GM23338 (cell line): ENCODE results near the gene EXOC6. TPM values are rescaled to one million over a fixed set of nuclear protein-coding genes. Genes with fewer than 3 reads are reported as not detected.

ENCODE experiments used
- ATAC-seq: fragments of 200-7000 bp; cut with Tn5 transposase; 3 replicates; pipeline ENCODE4 v1.9.1; 2020
- DNase-seq: peaks from one replicate; pipeline ENCODE4 v3.0.0-alpha.2; 2015; ENCODE audit warnings: low spot score
- H2AFZ ChIP-seq: fragments of 200-600 bp; sonication (generic); 2 replicates; pipeline ENCODE4 v1.8.0; 2016; ENCODE audit warnings: antibody characterized with exemption, mild to moderate bottlenecking, moderate library complexity
- H3F3A ChIP-seq: fragments of 200-600 bp; sonication (generic); replicated peaks from 2 replicates; pipeline ENCODE4 v1.8.0; 2017; ENCODE audit warnings: antibody characterized with exemption, mixed run types, low read depth
- H3K27ac ChIP-seq: fragments of 200-600 bp; sonication (generic); 2 replicates; pipeline ENCODE4 v1.6.1; 2016; ENCODE audit warnings: low read depth
- H3K27me3 ChIP-seq: fragments of 200-600 bp; sonication (generic); 2 replicates; pipeline ENCODE4 v1.8.0; 2016; ENCODE audit warnings: mild to moderate bottlenecking, mixed run types, moderate library complexity; ENCODE audit not compliant: insufficient read depth
- H3K36me3 ChIP-seq: fragments of 200-600 bp; sonication (generic); 2 replicates; pipeline ENCODE4 v1.8.0; 2016; ENCODE audit warnings: mild to moderate bottlenecking; ENCODE audit not compliant: insufficient read depth
- H3K4me1 ChIP-seq: fragments of 200-600 bp; sonication (generic); 2 replicates; pipeline ENCODE4 v1.8.0; 2016; ENCODE audit warnings: mild to moderate bottlenecking, moderate library complexity; ENCODE audit not compliant: insufficient read depth
- H3K4me2 ChIP-seq: fragments of 200-600 bp; sonication (generic); 2 replicates; pipeline ENCODE4 v1.7.1; 2017; ENCODE audit warnings: mixed run types
- H3K4me3 ChIP-seq: fragments of 200-600 bp; sonication (generic); 2 replicates; pipeline ENCODE4 v1.6.1; 2016; ENCODE audit warnings: mixed run types
- H3K79me2 ChIP-seq: fragments of 200-600 bp; sonication (generic); replicated peaks from 2 replicates; pipeline ENCODE4 v1.8.0; 2017; ENCODE audit warnings: mild to moderate bottlenecking; ENCODE audit not compliant: insufficient read depth
- H3K9me2 ChIP-seq: fragments of 200-600 bp; sonication (generic); 2 replicates; pipeline ENCODE4 v1.8.0; 2017; ENCODE audit not compliant: insufficient read depth
- H4K20me1 ChIP-seq: fragments of 200-600 bp; sonication (generic); replicated peaks from 2 replicates; pipeline ENCODE4 v1.8.0; 2017; ENCODE audit warnings: mild to moderate bottlenecking; ENCODE audit not compliant: insufficient read depth
- H3K27ac Mint-ChIP-seq: 2 replicates; pipeline ENCODE4 v1.8.0; 2020; ENCODE audit warnings: inconsistent platforms, mild to moderate bottlenecking, moderate library complexity, mixed read lengths
- H3K27me3 Mint-ChIP-seq: 3 replicates; pipeline ENCODE4 v1.8.0; 2022; ENCODE audit warnings: low read depth, mild to moderate bottlenecking, moderate library complexity, mixed read lengths, inconsistent platforms; ENCODE audit not compliant: insufficient read depth, poor library complexity
- H3K36me3 Mint-ChIP-seq: 3 replicates; pipeline ENCODE4 v1.8.0; 2021; ENCODE audit warnings: low read depth, mild to moderate bottlenecking, inconsistent platforms, moderate library complexity, mixed read lengths
- H3K4me1 Mint-ChIP-seq: 3 replicates; pipeline ENCODE4 v1.8.0; 2020; ENCODE audit warnings: mild to moderate bottlenecking, inconsistent platforms, mixed read lengths
- H3K4me3 Mint-ChIP-seq: 3 replicates; pipeline ENCODE4 v1.8.0; 2021; ENCODE audit warnings: moderate library complexity, mild to moderate bottlenecking, inconsistent platforms, mixed read lengths
- H3K9me3 Mint-ChIP-seq: 3 replicates; pipeline ENCODE4 v1.8.0; 2020; ENCODE audit warnings: moderate library complexity, mild to moderate bottlenecking, inconsistent platforms, mixed read lengths
- CREB1 ChIP-seq: fragments of 250-450 bp; sonication (Bioruptor Pico); IDR thresholded peaks from 2 replicates; pipeline ENCODE4 v1.5.0; 2020; ENCODE audit warnings: low read depth, mild to moderate bottlenecking, moderate library complexity
- CTCF ChIP-seq, 2 experiments: fragments of 200-600 bp in 1 of 2; sonication (generic) in 1 of 2; conservative IDR thresholded peaks; 2 replicates each; pipeline versions ENCODE4 v1.5.1 to v1.6.1; 2016 to 2017; ENCODE audit warnings: antibody characterized with exemption in 2 of 2, low read depth in 2 of 2, mild to moderate bottlenecking in 2 of 2, moderate library complexity in 1 of 2
- ETS1 ChIP-seq: IDR thresholded peaks from 2 replicates; pipeline ENCODE4 v1.6.1; 2016; ENCODE audit warnings: antibody characterized with exemption
- EZH2 ChIP-seq: fragments of 200-600 bp; sonication (generic); IDR thresholded peaks from one replicate; pipeline ENCODE4 v1.8.0; 2017; ENCODE audit warnings: antibody characterized with exemption, mild to moderate bottlenecking, low read depth; ENCODE audit not compliant: unreplicated experiment
- EZH2phosphoT487 ChIP-seq: fragments of 200-600 bp; sonication (generic); IDR thresholded peaks from one replicate; pipeline ENCODE4 v1.8.1; 2018; ENCODE audit warnings: antibody characterized with exemption; ENCODE audit not compliant: unreplicated experiment
- JUNB ChIP-seq: IDR thresholded peaks from one replicate; pipeline ENCODE4 v1.6.1; 2016; ENCODE audit warnings: antibody characterized with exemption; ENCODE audit not compliant: unreplicated experiment
- NANOG ChIP-seq: IDR thresholded peaks from 2 replicates; pipeline ENCODE4 v1.6.1; 2016; ENCODE audit warnings: antibody characterized with exemption, borderline replicate concordance
- POLR2AphosphoS5 ChIP-seq: IDR thresholded peaks from 2 replicates; pipeline ENCODE4 v1.6.1; 2016; ENCODE audit warnings: antibody characterized with exemption, low read depth
- REST ChIP-seq: IDR thresholded peaks from one replicate; pipeline ENCODE4 v1.6.1; 2018; ENCODE audit warnings: antibody characterized with exemption; ENCODE audit not compliant: unreplicated experiment
- STAT1 ChIP-seq: IDR thresholded peaks from one replicate; pipeline ENCODE4 v1.6.1; 2016; ENCODE audit warnings: antibody characterized with exemption; ENCODE audit not compliant: unreplicated experiment
- ZNF114 ChIP-seq: fragments of 250-450 bp; sonication (Bioruptor Pico); IDR thresholded peaks from 2 replicates; pipeline ENCODE4 v1.5.0; 2020; ENCODE audit warnings: mild to moderate bottlenecking, moderate library complexity
- ZNF331 ChIP-seq: fragments of 250-450 bp; sonication (Bioruptor Pico); IDR thresholded peaks from 2 replicates; pipeline ENCODE4 v1.5.0; 2020; ENCODE audit warnings: low read depth, mild to moderate bottlenecking, moderate library complexity
- ZNF462 ChIP-seq: fragments of 250-450 bp; sonication (Bioruptor Pico); IDR thresholded peaks from 2 replicates; pipeline ENCODE4 v1.5.0; 2020; ENCODE audit warnings: mild to moderate bottlenecking, moderate library complexity
- polyA plus RNA-seq: library from polyadenylated mRNA; unstranded; fragments of >200 nt; fragmentation: Nextera tagmentation; extraction: Ambion mirVana; gene quantifications from 2 replicates; pipeline ENCODE4 v1.2.1, GENCODE V29; 2016
- total RNA-seq: library from RNA; depleted of rRNA; stranded (reverse); fragments of >200 nt; shearing (Covaris generic); gene quantifications from 2 replicates; pipeline ENCODE4 v1.2.3, GENCODE V29; 2014

Gene EXOC6
- total and polyA plus RNA-seq, 2 experiments from 2014 or later = 5.0 to 6.0 TPM

- H3K4me3 ChIP-seq = no peak overlapping the region
- no peak overlapping the region for H2AFZ ChIP-seq
- peaks cover 8% of the 10 kb centered on the region; the same call in 2 of the 3 replicates for H3K36me3 Mint-ChIP-seq
- no peaks in the 10 kb centered on the region for H3K79me2 ChIP-seq
- H3K36me3 ChIP-seq = no peaks in the 10 kb centered on the region
- H4K20me1 ChIP-seq = no peaks in the 10 kb centered on the region
- no peaks in the 10 kb centered on the region; the same call in 1 of the 2 replicates for H3F3A ChIP-seq
- no peaks in the 10 kb centered on the region for H3K27me3 ChIP-seq
- H3K4me1 Mint-ChIP-seq = peaks cover 26% of the 10 kb centered on the region
- peaks cover 15% of the 10 kb centered on the region; the same call in 1 of the 2 replicates for H3K9me2 ChIP-seq
- H3K27ac Mint-ChIP-seq = 0 out of 2 replicates have a peak overlapping the region, but pooled peaks have one; percentile 1
- no peak overlapping the region for H3K4me3 Mint-ChIP-seq
- H3K9me3 Mint-ChIP-seq = peaks cover 2% of the 10 kb centered on the region; the same call in 2 of the 3 replicates
- peak overlapping the region; percentile 42 for H3K4me2 ChIP-seq
- H3K27me3 Mint-ChIP-seq = peaks cover 12% of the 10 kb centered on the region
- peak overlapping the region; percentile 65 for H3K27ac ChIP-seq
- TF ChIP-seq REST = no peak
- no peak for TF ChIP-seq NANOG
- TF ChIP-seq EZH2 = no peak
- no peak for TF ChIP-seq ETS1
- no peak for TF ChIP-seq ZNF331 (CRISPR knock-in tag)
- TF ChIP-seq STAT1 = no peak
- no peak for TF ChIP-seq EZH2phosphoT487
- TF ChIP-seq CTCF (conservative IDR thresholded peaks at IDR 0.05; ENCODE audit: low read depth in 2 of 2) = no peak
- TF ChIP-seq POLR2AphosphoS5 = no peak
- TF ChIP-seq ZNF462 = no peak
- no peak for TF ChIP-seq ZNF114 (CRISPR knock-in tag)
- TF ChIP-seq JUNB = no peak
- no peak for TF ChIP-seq CREB1
- H3K4me1 ChIP-seq = peaks cover 22% of the 10 kb centered on the region
- ATAC-seq = no peak
- DNase-seq = no peak
These were observed 239.5 kb downstream of the EXOC6 start for GRCh38 chr10:93087846-93088245.
